ENCODE data around the gene DYNC2I2.

DYNC2I2 gene

DNA sequence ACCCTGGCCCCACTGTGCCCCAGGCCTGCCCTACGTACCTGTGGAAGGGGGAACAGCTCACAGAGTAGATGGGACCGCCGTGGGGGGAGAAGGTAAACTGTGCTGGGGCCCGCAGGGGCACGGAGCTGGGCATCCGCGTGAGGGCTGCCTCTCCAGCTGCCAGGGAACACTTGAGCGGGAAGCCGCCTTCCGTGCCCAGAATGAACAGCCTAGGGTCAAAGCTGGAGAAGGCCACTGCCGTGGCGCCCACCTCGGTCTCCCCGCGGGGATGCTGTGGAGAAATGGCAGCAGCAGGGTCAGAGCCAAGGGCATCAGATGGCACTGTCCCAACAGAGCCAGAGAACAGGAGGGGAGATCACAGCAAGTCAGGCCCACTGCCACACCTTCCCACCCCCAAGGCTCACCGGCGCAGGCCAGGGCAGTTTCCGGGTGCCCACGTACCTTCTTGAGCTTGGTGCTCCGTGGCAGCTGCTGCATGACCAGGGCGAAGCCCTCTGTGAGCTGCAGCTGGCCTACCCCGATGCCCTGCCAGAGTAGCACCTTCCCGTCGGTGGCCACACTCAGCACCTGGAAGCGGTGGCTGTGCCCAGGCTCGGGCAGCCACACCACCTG, 21.9 kb downstream of the DYNC2I2 start:
- no peak overlapping the region for H3K4me3 ChIP-seq (ENCODE audit: low read length)
- TF ChIP-seq ZNF274 (IDR thresholded peaks at IDR 0.05; ENCODE audit: low read depth, low read length), result no peak

DNA sequence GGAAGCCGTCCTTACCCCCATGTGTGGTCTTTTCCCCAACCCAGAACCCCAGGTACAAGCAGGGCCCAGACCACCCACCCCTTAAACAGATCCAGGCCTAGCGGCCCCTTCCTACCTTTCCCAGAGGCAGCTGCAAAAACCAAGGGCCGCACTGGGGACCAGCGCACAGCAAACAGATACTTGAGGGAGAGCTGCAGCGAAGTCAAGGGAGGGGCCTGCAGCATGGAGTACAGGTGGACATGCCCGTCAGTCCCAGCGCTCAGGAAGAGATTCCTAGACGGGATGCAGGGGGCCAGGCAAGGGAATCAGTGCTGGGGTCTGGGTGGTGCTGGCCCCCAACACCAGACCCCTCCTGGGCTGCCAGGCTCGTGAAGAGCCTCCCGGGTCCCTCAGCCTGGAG, 22.5 kb downstream of the DYNC2I2 start:
- H3K4me3 ChIP-seq (ENCODE audit: low read length), result no peak overlapping the region
- no peak for TF ChIP-seq ZNF274 (IDR thresholded peaks at IDR 0.05; ENCODE audit: low read depth, low read length)

DNA sequence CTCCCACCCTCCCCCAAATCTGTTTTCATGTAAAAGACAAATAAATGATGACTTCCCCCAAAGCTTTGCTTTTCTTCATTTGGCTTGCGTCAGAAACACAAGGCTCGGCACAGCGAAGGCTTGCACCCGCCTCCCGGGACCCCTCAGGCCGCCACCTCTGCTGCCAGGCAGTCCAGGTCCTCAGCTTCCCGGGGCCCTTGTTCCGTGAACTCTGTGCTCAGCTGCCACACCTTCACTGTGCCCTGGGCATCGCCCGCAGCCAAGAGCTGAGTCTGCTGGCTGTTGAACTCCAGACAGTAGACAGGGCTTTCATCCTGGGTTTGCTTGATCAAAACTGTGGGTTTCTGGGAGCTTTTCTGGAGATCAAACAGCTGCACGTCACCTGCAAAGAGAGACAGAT, 23.0 kb downstream of the DYNC2I2 start:
- no peak for TF ChIP-seq ZNF274 (IDR thresholded peaks at IDR 0.05; ENCODE audit: low read depth, low read length)
- H3K4me3 ChIP-seq (ENCODE audit: low read length), result no peak overlapping the region

- no peak overlapping the region for H3K4me3 ChIP-seq (ENCODE audit: low read length)
- no peak for TF ChIP-seq ZNF274 (IDR thresholded peaks at IDR 0.05; ENCODE audit: low read depth, low read length)
Observed at GRCh38 chr9:128633057-128633456, 23.6 kb downstream of the DYNC2I2 start.

- no peak overlapping the region for H3K4me3 ChIP-seq (ENCODE audit: low read length)
- TF ChIP-seq ZNF274 (IDR thresholded peaks at IDR 0.05; ENCODE audit: low read depth, low read length), result no peak
Observed at GRCh38 chr9:128632486-128632885, 24.2 kb downstream of the DYNC2I2 start.

GRCh38 chr9:128632066-128632465, 24.6 kb downstream of the DYNC2I2 start:
- H3K4me3 ChIP-seq (ENCODE audit: low read length), result no peak overlapping the region
- no peak for TF ChIP-seq ZNF274 (IDR thresholded peaks at IDR 0.05; ENCODE audit: low read depth, low read length)

DNA sequence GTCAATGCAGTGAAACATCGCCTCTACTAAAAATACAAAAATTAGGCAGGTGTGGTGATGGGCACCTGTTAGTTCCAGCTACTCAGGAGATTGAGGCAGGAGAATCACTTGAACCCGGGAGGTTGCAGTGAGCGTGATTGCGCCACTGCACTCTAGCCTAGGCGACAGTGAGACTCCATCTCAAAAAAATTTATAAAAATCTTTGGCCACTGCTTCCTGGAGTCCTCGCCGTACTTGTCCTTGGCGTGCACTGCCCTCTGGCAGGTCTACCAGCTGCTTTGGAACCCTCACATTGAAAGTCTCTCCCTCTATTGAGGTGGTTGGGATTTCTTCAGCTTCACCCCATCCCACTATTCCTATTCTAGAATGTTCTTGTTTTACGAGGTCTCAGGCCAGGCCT, 25.0 kb downstream of the DYNC2I2 start:
- TF ChIP-seq ZNF274 (IDR thresholded peaks at IDR 0.05; ENCODE audit: low read depth, low read length), result no peak
- H3K4me3 ChIP-seq (ENCODE audit: low read length), result no peak overlapping the region

DNA sequence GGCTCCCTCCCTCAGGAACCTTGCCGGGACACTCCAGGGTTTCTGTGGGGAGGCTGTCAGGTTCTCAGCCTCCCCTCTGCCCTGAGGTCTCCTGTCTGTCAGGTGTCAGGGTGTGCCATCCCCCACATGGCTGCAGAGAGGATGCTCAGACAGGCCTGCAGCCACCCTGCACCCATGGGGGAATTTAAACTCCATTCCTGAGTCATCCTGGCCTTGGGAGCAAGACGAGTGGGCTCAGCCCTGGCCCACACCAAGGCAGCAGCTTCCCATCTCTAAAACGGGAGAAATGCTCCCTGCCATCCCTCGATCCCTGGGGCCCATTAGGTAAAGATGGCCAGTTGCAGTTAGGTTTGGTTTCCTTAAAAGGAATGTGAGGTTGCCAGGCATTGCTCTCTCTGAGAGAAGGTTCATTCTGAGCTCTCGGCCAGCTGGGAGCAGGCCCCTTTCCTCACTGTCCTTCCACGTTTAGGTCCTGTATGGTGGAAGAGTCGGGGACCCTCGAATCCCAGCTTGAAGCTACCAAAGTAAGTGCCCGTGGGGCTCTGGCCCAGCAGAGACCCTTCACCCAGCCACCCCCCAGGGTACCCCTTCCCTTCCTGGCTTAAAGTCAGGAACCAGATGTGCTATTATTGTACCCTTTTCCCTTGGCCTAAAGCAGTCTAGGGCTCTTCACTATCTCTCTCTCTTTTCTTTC, 26.6 kb downstream of the DYNC2I2 start:
- no peak for TF ChIP-seq ZNF274 (IDR thresholded peaks at IDR 0.05; ENCODE audit: low read depth, low read length)
- H3K4me3 ChIP-seq (ENCODE audit: low read length), result no peak overlapping the region

GRCh38 chr9:128629136-128629535, 27.5 kb downstream of the DYNC2I2 start:
- TF ChIP-seq ZNF274 (IDR thresholded peaks at IDR 0.05; ENCODE audit: low read depth, low read length), result no peak

GRCh38 chr9:128628471-128629048, 28.1 kb downstream of the DYNC2I2 start:
- H3K4me3 ChIP-seq (ENCODE audit: low read length), result no peak overlapping the region
- TF ChIP-seq ZNF274 (IDR thresholded peaks at IDR 0.05; ENCODE audit: low read depth, low read length), result no peak

More at GRCh38 chr9:128629136-128629535, 27.5 kb downstream of the DYNC2I2 start:
- H3K4me3 ChIP-seq (ENCODE audit: low read length), result no peak overlapping the region

GRCh38 chr9:128627906-128628305, 28.7 kb downstream of the DYNC2I2 start:
- no peak for TF ChIP-seq ZNF274 (IDR thresholded peaks at IDR 0.05; ENCODE audit: low read depth, low read length)
- H3K4me3 ChIP-seq (ENCODE audit: low read length), result no peak overlapping the region

GRCh38 chr9:128627127-128627715, 29.4 kb downstream of the DYNC2I2 start:
- H3K4me3 ChIP-seq (ENCODE audit: low read length), result no peak overlapping the region
- no peak for TF ChIP-seq ZNF274 (IDR thresholded peaks at IDR 0.05; ENCODE audit: low read depth, low read length)

DNA sequence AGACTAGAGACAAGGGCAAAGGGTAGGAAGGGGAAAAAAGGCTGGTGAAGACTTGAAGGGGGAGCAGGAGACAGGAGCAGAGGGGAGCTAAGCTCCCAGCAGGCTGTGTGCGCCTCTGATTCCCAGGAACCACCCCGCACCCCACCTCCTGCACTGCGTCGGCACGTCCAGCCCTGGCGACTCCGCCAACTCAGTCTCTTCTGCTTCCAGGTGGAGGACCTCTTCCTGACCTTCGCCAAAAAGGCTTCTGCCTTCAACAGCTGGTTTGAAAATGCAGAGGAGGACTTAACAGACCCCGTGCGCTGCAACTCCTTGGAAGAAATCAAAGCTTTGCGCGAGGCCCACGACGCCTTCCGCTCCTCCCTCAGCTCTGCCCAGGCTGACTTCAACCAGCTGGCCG, 30.5 kb downstream of the DYNC2I2 start:
- no peak for TF ChIP-seq ZNF274 (IDR thresholded peaks at IDR 0.05; ENCODE audit: low read depth, low read length)
- H3K4me3 ChIP-seq (ENCODE audit: low read length), result no peak overlapping the region

DNA sequence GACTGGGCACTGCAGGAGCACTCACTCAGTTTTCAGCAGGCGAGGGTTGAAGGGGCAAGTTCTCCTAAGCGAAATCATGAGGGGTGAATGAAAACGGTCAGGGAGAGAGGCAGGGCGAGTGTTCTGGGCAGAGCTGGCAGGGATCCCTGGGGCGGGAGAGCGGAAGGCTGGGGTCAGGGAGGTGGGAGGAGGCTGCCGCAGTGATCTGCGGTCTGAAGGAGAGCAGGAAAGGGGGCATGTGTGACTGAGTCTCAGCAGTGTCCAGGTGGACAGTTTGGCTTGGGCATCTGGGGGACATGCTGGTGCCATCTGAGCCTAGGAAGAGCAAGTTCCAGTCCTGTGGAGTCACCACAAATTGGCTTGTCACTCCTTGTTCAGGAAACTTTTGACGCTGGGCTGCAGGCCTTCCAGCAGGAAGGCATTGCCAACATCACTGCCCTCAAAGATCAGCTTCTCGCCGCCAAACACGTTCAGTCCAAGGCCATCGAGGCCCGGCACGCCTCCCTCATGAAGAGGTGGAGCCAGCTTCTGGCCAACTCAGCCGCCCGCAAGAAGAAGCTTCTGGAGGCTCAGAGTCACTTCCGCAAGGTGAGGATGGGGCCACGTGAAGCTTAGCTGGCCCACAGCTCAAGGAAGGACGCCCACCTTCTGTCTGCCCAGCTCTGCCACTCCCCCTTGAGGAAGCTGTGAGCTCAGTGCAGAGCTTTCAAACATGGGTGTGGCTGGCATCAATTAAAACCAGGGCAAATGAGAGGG, 31.1 kb downstream of the DYNC2I2 start:
- H3K4me3 ChIP-seq (ENCODE audit: low read length), result no peak overlapping the region
- no peak for TF ChIP-seq ZNF274 (IDR thresholded peaks at IDR 0.05; ENCODE audit: low read depth, low read length)

Data from GM08714 (cell line).